HG03558 (cell line): Measurements from ENCODE around the gene TNP1.

Experiments
- ATAC-seq: cut with Tn5 transposase; IDR thresholded peaks from one replicate; pipeline ENCODE4 v1.9.1; 2021; ENCODE audit warnings: moderate number of reproducible peaks; ENCODE audit not compliant: unreplicated experiment; ENCODE audit errors: extremely low read depth

Gene TNP1

GRCh38 chr2:216849987-216850386, 9.9 kb downstream of the TNP1 start:
- ATAC-seq = no peak

- no peak for ATAC-seq
Measured at GRCh38 chr2:216845426-216845825, 14.4 kb downstream of the TNP1 start.

- ATAC-seq = no peak
Measured at GRCh38 chr2:216842636-216843035, 17.2 kb downstream of the TNP1 start.

- ATAC-seq = no peak
Measured at GRCh38 chr2:216839688-216840087, 20.2 kb downstream of the TNP1 start.

- no peak for ATAC-seq
Measured at GRCh38 chr2:216838151-216838550, 21.7 kb downstream of the TNP1 start.

GRCh38 chr2:216837740-216838139, 22.1 kb downstream of the TNP1 start:
- no peak for ATAC-seq

GRCh38 chr2:216833061-216833460, 26.8 kb downstream of the TNP1 start:
- no peak for ATAC-seq

GRCh38 chr2:216830346-216830745, 29.5 kb downstream of the TNP1 start:
- ATAC-seq = no peak

GRCh38 chr2:216829533-216829932, 30.3 kb downstream of the TNP1 start:
- ATAC-seq = no peak

GRCh38 chr2:216827073-216827720, 32.7 kb downstream of the TNP1 start:
- ATAC-seq = no peak

GRCh38 chr2:216822470-216822869, 37.4 kb downstream of the TNP1 start:
- ATAC-seq = no peak

GRCh38 chr2:216820709-216821108, 39.2 kb downstream of the TNP1 start:
- ATAC-seq = no peak

GRCh38 chr2:216819766-216820165, 40.1 kb downstream of the TNP1 start:
- no peak for ATAC-seq

GRCh38 chr2:216819055-216819454, 40.8 kb downstream of the TNP1 start:
- no peak for ATAC-seq

GRCh38 chr2:216810399-216811160, 49.3 kb downstream of the TNP1 start:
- ATAC-seq = no peak
